Vagina (tissue), 2 donors: ENCODE results near the gene ZNF423.

Source experiments
- POLR2A ChIP-seq, 2 donors: fragments of 450-650 bp; IDR thresholded peaks; one replicate each; pipeline ENCODE4 v1.6.1; 2017; ENCODE audit warnings: antibody characterized with exemption in 2 of 2, mild to moderate bottlenecking in 2 of 2, moderate library complexity in 2 of 2
- POLR2AphosphoS5 ChIP-seq, 2 donors: sonication (generic); formaldehyde crosslinking; IDR thresholded peaks; one replicate each; pipeline ENCODE4 v1.9.0; 2017; ENCODE audit warnings: antibody characterized with exemption in 2 of 2, mild to moderate bottlenecking in 2 of 2, low read depth in 1 of 2; ENCODE audit not compliant: insufficient read depth in 1 of 2
- TF ChIP-seq, protein P1 (sequence below), 3 experiments: fragments of 450-650 bp in 2 of 3; fragments of 200-600 bp in 1 of 3; sonication (generic) in 1 of 3; IDR thresholded peaks; one replicate each; pipeline ENCODE4 v1.5.1; 2017 to 2019; ENCODE audit warnings: antibody characterized with exemption in 3 of 3, mild to moderate bottlenecking in 2 of 3, moderate library complexity in 2 of 3

DNA sequence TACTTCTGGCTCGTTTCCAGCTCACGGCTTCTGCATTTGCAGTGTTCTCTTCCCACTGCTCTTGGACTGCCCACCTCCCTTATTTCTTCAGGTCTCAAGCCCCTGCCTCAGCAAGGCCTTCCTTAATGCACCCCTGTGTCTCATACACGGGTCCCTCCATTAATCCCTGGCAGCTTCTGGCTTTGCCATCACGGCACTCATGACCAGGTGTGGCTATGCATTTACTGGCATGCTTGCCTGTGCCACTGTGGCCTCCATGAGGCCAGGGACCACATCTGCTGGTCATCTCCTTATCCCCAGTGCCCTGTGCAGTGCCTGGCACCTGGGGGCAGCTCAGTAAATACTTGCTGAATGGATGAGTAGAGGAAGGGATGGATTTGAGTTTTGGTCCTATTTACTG, 368.2 kb downstream of the ZNF423 start:
- TF ChIP-seq, protein P1, sequence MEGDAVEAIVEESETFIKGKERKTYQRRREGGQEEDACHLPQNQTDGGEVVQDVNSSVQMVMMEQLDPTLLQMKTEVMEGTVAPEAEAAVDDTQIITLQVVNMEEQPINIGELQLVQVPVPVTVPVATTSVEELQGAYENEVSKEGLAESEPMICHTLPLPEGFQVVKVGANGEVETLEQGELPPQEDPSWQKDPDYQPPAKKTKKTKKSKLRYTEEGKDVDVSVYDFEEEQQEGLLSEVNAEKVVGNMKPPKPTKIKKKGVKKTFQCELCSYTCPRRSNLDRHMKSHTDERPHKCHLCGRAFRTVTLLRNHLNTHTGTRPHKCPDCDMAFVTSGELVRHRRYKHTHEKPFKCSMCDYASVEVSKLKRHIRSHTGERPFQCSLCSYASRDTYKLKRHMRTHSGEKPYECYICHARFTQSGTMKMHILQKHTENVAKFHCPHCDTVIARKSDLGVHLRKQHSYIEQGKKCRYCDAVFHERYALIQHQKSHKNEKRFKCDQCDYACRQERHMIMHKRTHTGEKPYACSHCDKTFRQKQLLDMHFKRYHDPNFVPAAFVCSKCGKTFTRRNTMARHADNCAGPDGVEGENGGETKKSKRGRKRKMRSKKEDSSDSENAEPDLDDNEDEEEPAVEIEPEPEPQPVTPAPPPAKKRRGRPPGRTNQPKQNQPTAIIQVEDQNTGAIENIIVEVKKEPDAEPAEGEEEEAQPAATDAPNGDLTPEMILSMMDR (IDR thresholded peaks at IDR 0.05), result no peak
- no peak for TF ChIP-seq POLR2A (IDR thresholded peaks at IDR 0.05)
- TF ChIP-seq POLR2AphosphoS5 (IDR thresholded peaks at IDR 0.05; ENCODE audit: insufficient read depth in 1 of 2, low read depth in 1 of 2), result no peak
